Posterior vena cava (tissue), 2 donors: Measurements from ENCODE around the gene IMPG2. TPM values are rescaled to one million over a fixed set of nuclear protein-coding genes. Genes with fewer than 3 reads are reported as not detected.
"Not testable (repeated sequence)": the region's sequence is repeated elsewhere in the genome, so short reads cannot be mapped to it uniquely, and the experiment has no call there.

ENCODE experiments used
- DNase-seq: peaks from one replicate; pipeline ENCODE4 v3.0.0-alpha.2; 2020; ENCODE audit warnings: low spot score
- intact Hi-C, 2 donors: fragments of 100-400 bp; cut with DNase I; formaldehyde crosslinking; loops; one replicate each; pipeline versions ENCODE4 v1.14.1 to v1.14.2; 2022 to 2023
- long read RNA-seq, 2 donors: library from polyadenylated mRNA; unstranded; transcript quantifications; one replicate each; pipeline ENCODE4 v2.0.0, GENCODE V29; 2020 to 2021
- total RNA-seq, 2 donors: library from RNA; stranded (reverse); fragmentation: NEBNext Ultra II Directional; extraction: Animal tissue kit (Norgen Biotek cat#: 25700); gene quantifications; one replicate each; pipeline ENCODE4 v1.2.1, GENCODE V29; 2021
- donor health status: DM: yes; HTN: yes; CAD: no.
- donor health status: DM: yes; HTN: yes; CAD: no.

The IMPG2 gene
- total RNA-seq: under 1 TPM; 0.38 to 0.65 TPM
- long read RNA-seq, donor 1: 0 reads
- long read RNA-seq, donor 2: 0 reads

- intact Hi-C loops: no loop called here
- no peak for DNase-seq
These were observed at the start of gene IMPG2 for GRCh38 chr3:101320475-101320874. IMPG2 (minus strand) TSS chr3:101320575; CDS start chr3:101320372, 203 bp downstream.

DNA sequence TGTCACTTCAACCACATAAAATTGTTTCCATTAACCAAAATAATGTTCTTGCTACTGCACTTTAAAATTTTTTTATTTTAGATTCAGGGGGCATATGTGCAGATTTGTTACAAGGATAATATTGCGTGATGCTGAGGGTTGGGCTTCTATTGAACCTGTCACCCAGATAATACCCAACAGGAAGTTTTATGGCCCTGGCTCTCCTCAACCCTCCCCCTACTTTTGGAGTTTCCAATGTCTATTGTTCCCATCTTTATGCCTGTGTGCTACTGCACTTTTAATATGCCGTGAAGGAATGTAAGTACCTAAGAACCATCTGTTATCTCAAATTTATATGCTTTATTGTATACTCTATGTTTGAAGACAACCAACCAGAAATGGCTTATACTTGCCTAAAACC, 42.0 kb upstream of the IMPG2 start:
- intact Hi-C loops: no loop called here
- no peak for DNase-seq

- intact Hi-C loops: no loop called here
- DNase-seq: no peak
These were observed 31.5 kb upstream of the IMPG2 start for GRCh38 chr3:101351829-101352228.

DNA sequence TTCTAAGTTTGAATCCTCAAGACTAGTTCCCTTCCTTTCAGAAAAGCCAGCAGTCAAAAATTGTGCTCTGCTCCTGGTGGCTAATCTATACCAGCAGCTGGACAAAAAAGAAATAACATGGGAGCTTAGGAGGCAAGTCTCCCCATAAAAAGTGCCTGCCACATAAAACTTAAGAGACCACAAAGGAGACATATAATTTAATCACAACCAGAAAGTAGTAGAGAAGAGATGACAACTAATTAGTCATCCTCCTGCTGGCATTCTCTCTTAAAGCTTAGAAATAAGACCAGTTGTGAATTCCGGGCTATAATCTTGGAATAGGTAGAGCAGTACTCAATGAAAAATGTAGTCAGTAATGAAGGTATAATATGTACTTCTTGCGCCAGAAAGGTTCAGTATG, 20.2 kb upstream of the IMPG2 start:
- DNase-seq: no peak
- intact Hi-C loops: no loop called here

- DNase-seq: no peak
These were observed 13.5 kb upstream of the IMPG2 start for GRCh38 chr3:101333883-101334282.

GRCh38 chr3:101329016-101329673, 8.8 kb upstream of the IMPG2 start:
- no peak for DNase-seq
- intact Hi-C loops: no loop called here

More at GRCh38 chr3:101333883-101334282, 13.5 kb upstream of the IMPG2 start:
- intact Hi-C loops: no loop called here

GRCh38 chr3:101325393-101326134, 5.2 kb upstream of the IMPG2 start:
- no peak for DNase-seq
- intact Hi-C loops: no loop called here

- intact Hi-C loops: no loop called here
- DNase-seq: no peak
These were observed 844 bp downstream of the IMPG2 start for GRCh38 chr3:101319531-101319930.

GRCh38 chr3:101312545-101312944, 7.8 kb downstream of the IMPG2 start:
- DNase-seq: no peak
- intact Hi-C loops: no loop called here

GRCh38 chr3:101311676-101312075, 8.7 kb downstream of the IMPG2 start:
- no peak for DNase-seq
- intact Hi-C loops: no loop called here

GRCh38 chr3:101310978-101311375, 9.4 kb downstream of the IMPG2 start:
- DNase-seq: no peak
- intact Hi-C loops: no loop called here

DNA sequence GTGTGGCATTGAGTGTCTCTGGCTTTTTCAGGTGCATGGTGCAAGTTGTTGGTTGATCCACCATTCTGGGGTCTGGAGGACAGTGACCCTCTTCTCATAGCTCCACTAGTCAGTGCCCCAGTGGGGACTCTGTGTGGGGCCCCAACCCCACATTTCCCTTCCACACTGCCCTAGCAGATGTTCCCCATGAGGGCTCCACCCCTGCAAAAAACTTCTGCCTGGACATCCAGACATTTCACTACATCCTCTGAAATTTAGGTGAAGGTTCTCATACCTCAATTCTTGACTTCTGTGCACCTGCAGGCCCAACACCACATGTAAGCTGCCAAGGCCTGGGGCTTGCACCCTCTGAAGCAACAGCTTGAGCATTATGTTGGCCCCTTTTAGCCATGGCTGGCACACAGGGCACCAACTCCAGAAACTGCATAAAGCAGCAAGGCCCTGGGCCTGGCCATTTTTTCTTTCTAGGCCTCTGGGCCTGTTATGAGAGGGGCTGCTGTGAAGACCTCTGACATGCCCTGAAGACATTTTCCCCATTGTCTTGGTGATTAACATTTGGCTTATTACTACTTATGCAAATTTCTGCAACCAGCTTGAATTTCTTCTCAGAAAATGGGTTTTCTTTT, 12.1 kb downstream of the IMPG2 start:
- intact Hi-C loops, DNase-seq: not testable (repeated sequence)

GRCh38 chr3:101303836-101304235, 16.5 kb downstream of the IMPG2 start:
- intact Hi-C loops: no loop called here
- no peak for DNase-seq

- no peak for DNase-seq
- intact Hi-C loops: no loop called here
These were observed 17.2 kb downstream of the IMPG2 start for GRCh38 chr3:101303089-101303731.

GRCh38 chr3:101300073-101300472, 20.3 kb downstream of the IMPG2 start:
- DNase-seq: no peak
- intact Hi-C loops: no loop called here

- no peak for DNase-seq
- intact Hi-C loops: no loop called here
These were observed 28.3 kb downstream of the IMPG2 start for GRCh38 chr3:101292027-101292426.

DNA sequence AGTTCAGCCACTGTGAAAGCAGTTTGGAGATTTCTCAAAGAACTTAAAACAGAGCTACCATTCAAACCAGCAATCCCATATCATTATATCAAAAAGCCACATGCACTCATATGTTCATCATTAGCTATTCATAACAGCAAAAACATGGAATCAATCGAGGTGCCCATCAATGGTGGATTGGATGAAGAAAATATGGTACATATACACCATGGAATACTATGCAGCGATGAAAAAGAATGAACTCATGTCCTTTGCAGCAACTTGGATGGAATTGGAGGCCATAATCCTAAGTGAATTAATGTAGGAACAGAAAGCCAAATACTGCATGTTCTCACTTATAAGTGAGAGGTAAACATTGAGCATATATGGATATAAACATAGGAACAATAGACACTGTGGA, 32.1 kb downstream of the IMPG2 start:
- DNase-seq: no peak
- intact Hi-C loops: no loop called here

DNA sequence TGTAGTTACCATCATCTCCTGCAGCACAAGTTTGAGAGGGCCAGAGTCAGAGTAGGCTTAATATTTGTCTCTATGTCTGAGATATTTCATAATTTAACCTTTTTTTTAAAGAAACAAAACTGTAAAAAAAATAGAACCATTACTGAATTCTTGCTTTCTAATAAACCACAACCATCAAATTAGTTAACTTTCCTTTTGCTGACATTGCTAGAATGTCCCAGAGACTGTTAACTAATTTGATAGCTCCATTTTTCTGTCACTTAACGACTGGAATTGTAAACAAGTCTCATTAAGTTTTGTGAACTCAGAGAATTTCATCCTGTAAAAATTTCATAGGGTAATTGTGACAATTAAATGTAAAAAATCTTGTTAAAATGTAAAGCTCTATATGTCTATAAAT, 35.6 kb downstream of the IMPG2 start:
- no peak for DNase-seq
- intact Hi-C loops: no loop called here

DNA sequence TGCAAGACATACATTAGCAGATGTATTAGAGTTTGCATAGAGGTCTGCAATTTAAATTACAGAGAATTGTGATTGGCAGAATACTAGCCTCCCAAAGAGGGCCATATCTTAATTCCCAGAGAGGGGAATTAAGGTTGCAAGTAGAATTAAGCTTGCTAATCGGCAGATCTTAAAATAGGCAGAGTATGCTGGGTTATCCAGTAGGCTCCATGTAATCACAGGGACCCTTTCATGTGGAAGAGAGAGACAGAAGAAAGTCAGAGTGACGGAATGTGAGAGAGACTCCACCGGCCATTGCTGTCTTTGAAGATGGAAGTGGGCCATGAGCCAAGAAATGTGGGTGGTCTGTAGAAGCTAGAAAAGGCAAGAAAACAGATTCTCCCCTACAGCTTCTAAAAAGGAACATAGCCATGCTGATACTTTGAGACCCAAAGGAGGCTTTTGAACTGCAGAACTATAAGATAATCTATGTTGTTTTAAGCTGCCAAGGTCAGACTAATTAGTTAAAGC, 38.8 kb downstream of the IMPG2 start:
- no peak for DNase-seq
- intact Hi-C loops: no loop called here
